Suprapubic skin (tissue), 4 donors: ENCODE measurements around the gene STIP1.

ENCODE experiments used
- POLR2A ChIP-seq, 2 donors: fragments of 450-650 bp; IDR thresholded peaks; one replicate each; pipeline ENCODE4 v1.6.1; 2017; ENCODE audit warnings: antibody characterized with exemption in 2 of 2, mild to moderate bottlenecking in 2 of 2, moderate library complexity in 2 of 2
- POLR2AphosphoS5 ChIP-seq, 3 donors: sonication (generic); formaldehyde crosslinking; IDR thresholded peaks; one replicate each; pipeline ENCODE4 v1.6.1; 2017; ENCODE audit warnings: antibody characterized with exemption in 3 of 3

- TF ChIP-seq POLR2AphosphoS5 (IDR thresholded peaks at IDR 0.05) (no peak), POLR2A (IDR thresholded peaks at IDR 0.05) (no peak)
Observed at GRCh38 chr11:64204080-64204440, 18.1 kb downstream of the STIP1 start.
